HK-2 (cell line): Measurements from ENCODE around the gene OR14K1.
"Not testable (repeated sequence)": the region's sequence is repeated elsewhere in the genome, so short reads cannot be mapped to it uniquely, and the experiment has no call there.

Experiments
- DNase-seq: peaks from one replicate; pipeline ENCODE4 v3.0.0-alpha.2; 2018; ENCODE audit not compliant: unreplicated experiment

The OR14K1 gene

DNA sequence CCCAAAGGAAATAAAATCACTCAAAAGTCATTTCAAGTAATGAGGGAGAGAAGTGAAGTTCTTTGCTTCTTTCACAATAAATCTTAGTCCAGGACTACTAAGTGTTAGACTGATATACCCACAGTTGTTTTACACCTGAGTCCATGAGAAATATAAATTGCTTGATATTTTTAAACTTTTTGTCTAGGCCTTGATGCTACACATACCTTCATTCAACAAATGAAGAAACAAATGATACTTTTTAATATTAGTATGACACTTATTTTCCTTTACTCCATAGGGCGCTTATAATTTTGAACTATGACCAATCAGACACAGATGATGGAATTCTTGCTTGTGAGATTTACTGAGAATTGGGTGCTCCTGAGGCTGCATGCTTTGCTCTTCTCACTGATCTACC is at the start of gene OR14K1:
Gene OR14K1 (plus strand): TSS at position 301 of the 400 bp plus-strand sequence. CDS start 0 bp downstream, at position 301.
- no peak for DNase-seq

- no peak for DNase-seq
These were observed 37.1 kb upstream of the OR14K1 start for GRCh38 chr1:247701338-247701737.

DNA sequence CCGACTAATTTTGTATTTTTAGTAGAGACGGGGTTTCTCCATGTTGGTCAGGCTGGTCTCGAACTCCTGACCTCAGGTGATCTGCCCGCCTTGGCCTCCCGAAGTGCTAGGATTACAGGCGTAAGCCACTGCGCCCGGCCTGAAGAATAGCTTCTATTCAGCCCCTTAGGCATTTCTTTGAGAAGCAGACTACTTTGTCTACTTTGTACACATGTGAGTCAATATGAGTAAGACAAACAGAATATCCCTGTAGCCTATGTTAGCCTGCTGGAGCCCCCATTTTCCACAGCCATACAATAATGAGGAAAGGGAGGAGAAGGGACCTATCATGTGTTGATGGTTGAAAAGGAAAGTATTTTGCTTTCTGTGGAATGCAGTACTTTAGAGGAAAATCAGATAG is 27.7 kb upstream of the OR14K1 start:
- DNase-seq = not testable (repeated sequence)

- no peak for DNase-seq
These were observed 24.7 kb upstream of the OR14K1 start for GRCh38 chr1:247713753-247714152.

DNA sequence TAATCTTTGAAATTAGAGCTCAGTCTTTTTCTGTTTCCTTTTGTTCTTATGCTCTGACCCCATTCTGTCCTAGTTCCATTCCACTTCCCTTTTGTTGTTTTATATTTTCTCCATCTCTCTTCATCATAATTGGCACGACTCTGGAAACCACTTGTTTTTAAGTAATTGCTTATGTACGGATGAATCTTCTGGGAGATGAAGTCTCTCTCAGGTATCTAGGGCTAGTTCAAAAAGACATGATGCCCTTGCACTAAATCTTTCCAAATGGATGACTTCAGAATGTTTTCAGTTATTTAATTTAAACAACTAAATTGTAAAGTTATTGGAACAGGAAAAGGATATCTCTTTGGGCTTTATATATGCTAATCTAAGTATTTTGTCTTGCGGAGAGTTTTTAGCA is 21.9 kb upstream of the OR14K1 start, which contains the start of gene OR6F1:
Gene OR6F1 (minus strand): TSS at position 101 of the 400 bp plus-strand sequence. CDS start 3,891 bp downstream, outside the sequence.
- no peak for DNase-seq

DNA sequence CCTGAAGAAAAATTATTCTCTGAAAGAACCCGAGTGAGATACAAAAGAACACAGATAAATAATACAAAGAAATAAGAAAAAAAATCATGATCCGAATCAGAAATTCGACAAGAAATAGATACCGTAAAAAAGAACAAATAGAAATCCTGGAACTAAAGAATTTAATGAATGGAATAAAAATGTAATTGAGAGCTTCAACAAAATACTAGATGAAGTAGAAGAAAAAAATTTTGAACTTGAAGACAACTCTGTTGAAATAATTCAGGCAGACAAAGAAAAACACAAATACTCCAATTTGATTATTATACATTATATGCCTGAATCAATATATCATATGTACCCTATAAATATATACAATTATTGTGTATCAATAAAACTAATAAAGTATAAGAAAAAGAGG is 17.2 kb upstream of the OR14K1 start:
- DNase-seq = no peak

- no peak for DNase-seq
These were observed 2.3 kb downstream of the OR14K1 start for GRCh38 chr1:247740721-247741120.

GRCh38 chr1:247741756-247742155 is 3.3 kb downstream of the OR14K1 start:
- no peak for DNase-seq

- DNase-seq = not testable (repeated sequence)
These were observed 3.9 kb downstream of the OR14K1 start for GRCh38 chr1:247742215-247742760.

GRCh38 chr1:247746391-247746935 is 8.0 kb downstream of the OR14K1 start:
- no peak for DNase-seq

DNA sequence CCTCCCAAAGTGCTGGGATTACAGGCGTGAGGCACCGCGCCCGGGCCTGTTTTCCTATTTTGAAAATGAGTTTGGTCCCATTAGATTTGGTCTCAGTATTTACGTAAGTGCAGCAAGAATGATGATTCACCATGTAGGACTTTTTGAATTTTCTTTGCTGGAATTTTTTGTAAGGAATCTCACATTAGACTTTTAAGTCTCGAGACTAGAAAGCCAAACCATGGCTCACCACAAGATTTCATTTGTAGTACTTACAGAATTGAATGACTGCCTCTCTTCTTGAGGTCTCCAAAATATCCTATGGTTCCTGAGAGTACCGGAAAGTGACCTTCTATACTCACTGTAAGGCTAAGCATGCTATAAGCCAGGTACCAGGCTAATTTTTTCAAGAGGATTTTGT is 9.2 kb downstream of the OR14K1 start:
- DNase-seq = no peak

- no peak for DNase-seq
These were observed 9.6 kb downstream of the OR14K1 start, which contains the start of gene OR14A2 for GRCh38 chr1:247748041-247748440. Gene OR14A2, minus strand, starts transcription at chr1:247748141.

DNA sequence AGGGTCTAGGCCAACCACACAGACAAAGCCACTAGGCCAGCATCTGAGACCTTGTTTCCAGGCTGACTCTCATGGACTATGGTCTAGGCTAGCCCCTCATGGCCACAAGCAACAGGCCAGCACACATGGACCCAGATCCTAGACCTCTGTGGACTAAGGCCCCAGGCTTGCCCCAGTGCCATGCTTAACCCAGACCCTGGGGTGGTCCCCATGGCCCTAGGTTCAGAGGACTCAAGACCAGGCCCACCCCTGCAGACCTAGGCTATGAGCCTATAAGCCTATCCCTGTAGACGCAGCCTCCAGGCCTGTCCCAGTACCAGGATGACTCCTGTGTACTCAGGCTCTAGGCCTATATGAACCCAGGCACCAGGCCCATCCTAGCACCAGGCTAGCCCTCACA is 11.5 kb downstream of the OR14K1 start:
- DNase-seq = no peak

- not testable (repeated sequence) for DNase-seq
These were observed 15.9 kb downstream of the OR14K1 start for GRCh38 chr1:247754311-247754710.

GRCh38 chr1:247760456-247760855 is 22.0 kb downstream of the OR14K1 start, which contains the start of gene OR1C1:
Gene OR1C1, minus strand, starts transcription at chr1:247760556. Its CDS starts 2,150 bp downstream, at chr1:247758406.
- no peak for DNase-seq

- DNase-seq = no peak
These were observed 31.2 kb downstream of the OR14K1 start for GRCh38 chr1:247769603-247770002.
